A549 (cell line): ENCODE measurements around the gene PTPRN2. TPM values are rescaled to one million over a fixed set of nuclear protein-coding genes. Genes with fewer than 3 reads are reported as not detected.

Experiments
- ATAC-seq, 2 experiments: fragments of 200-7000 bp in 1 of 2; fragments of >200 bp in 1 of 2; cut with Nextera tagmentation in 1 of 2; cut with Tn5 transposase in 1 of 2; 3 replicates each; pipeline versions ENCODE4 v1.8.0 to v1.9.1; 2018 to 2020; ENCODE audit warnings: mild to moderate bottlenecking in 1 of 2, moderate library complexity in 1 of 2
- CTCF ChIA-PET: fragments of 300-600 bp; sonication (Branson Sonifier 250); formaldehyde crosslinking; extraction: SDS; loops from one replicate; lab custom pipeline; 2021; ENCODE audit warnings: antibody characterized with exemption, inconsistent platforms; lab: Yijun Ruan, JAX
- POLR2A ChIA-PET: fragments of 350-600 bp; formaldehyde crosslinking; extraction: SDS; loops from one replicate; lab custom pipeline; 2021; ENCODE audit warnings: antibody characterized with exemption, inconsistent platforms; lab: Yijun Ruan, JAX
- DNase-seq, 2 experiments: peaks; one replicate each; pipeline versions ENCODE4 v3.0.0 to v3.0.0-alpha.2; 2011 to 2016; ENCODE audit warnings: low read depth in 1 of 2, low spot score in 1 of 2
- FAIRE-seq: peaks from 2 replicates; lab custom pipeline; 2011; peaks lifted over from hg19 to GRCh38; lab: Jason Lieb, UNC
- H3K27ac ChIP-seq, 2 experiments: fragments of >200 bp; sonication (Bioruptor Twin); formaldehyde crosslinking; 3 replicates each; pipeline ENCODE4 v1.5.1; 2016 to 2017
- H3K4me1 ChIP-seq: fragments of >200 bp; sonication (Bioruptor Twin); formaldehyde crosslinking; 3 replicates; pipeline ENCODE4 v1.6.1; 2016
- H3K4me2 ChIP-seq: fragments of >200 bp; sonication (Bioruptor Twin); formaldehyde crosslinking; 3 replicates; pipeline ENCODE4 v1.6.1; 2016
- H3K4me3 ChIP-seq: fragments of >200 bp; sonication (Bioruptor Twin); formaldehyde crosslinking; 3 replicates; pipeline ENCODE4 v1.5.1; 2016
- H3K9me3 ChIP-seq: fragments of >200 bp; sonication (Bioruptor Twin); formaldehyde crosslinking; 3 replicates; pipeline ENCODE4 v1.6.1; 2016
- CBX2 ChIP-seq: fragments of 200-600 bp; sonication (generic); IDR thresholded peaks from 2 replicates; pipeline ENCODE4 v1.6.1; 2016; ENCODE audit warnings: low read depth, mild to moderate bottlenecking, borderline replicate concordance
- CBX8 ChIP-seq: fragments of 200-600 bp; sonication (generic); IDR thresholded peaks from 2 replicates; pipeline ENCODE4 v1.6.1; 2016
- CEBPB ChIP-seq, 2 experiments: fragments of >200 bp in 1 of 2; sonication (Bioruptor Twin) in 1 of 2; formaldehyde crosslinking in 1 of 2; IDR thresholded peaks; 2 replicates each; pipeline ENCODE4 v1.6.1; 2012 to 2016
- CHD2 ChIP-seq: fragments of 150-350 bp; IDR thresholded peaks from 2 replicates; pipeline ENCODE4 v1.6.1; 2014; ENCODE audit warnings: low read length; ENCODE audit not compliant: partially characterized antibody
- EP300 ChIP-seq, 2 experiments: fragments of >200 bp; sonication (Bioruptor Twin); formaldehyde crosslinking; IDR thresholded peaks; 2 replicates in 1 of 2; 3 replicates in 1 of 2; pipeline ENCODE4 v1.6.1; 2016 to 2017
- FOSB ChIP-seq: fragments of 250-450 bp; sonication (Bioruptor Pico); IDR thresholded peaks from 2 replicates; pipeline ENCODE4 v1.5.0; 2020; ENCODE audit warnings: mild to moderate bottlenecking, moderate library complexity
- HES2 ChIP-seq: fragments of >200 bp; sonication (Bioruptor Twin); formaldehyde crosslinking; IDR thresholded peaks from 2 replicates; pipeline ENCODE4 v1.6.1; 2016
- HEYL ChIP-seq: fragments of 250-450 bp; sonication (Bioruptor Pico); IDR thresholded peaks from 2 replicates; pipeline ENCODE4 v1.8.0; 2021; ENCODE audit warnings: mild to moderate bottlenecking, moderate library complexity
- HMGXB4 ChIP-seq: fragments of 250-450 bp; sonication (Bioruptor Pico); IDR thresholded peaks from 2 replicates; pipeline ENCODE4 v1.5.0; 2021; ENCODE audit warnings: mild to moderate bottlenecking, moderate library complexity, borderline replicate concordance
- HOXB13 ChIP-seq: fragments of 250-450 bp; sonication (Bioruptor Pico); IDR thresholded peaks from 2 replicates; pipeline ENCODE4 v1.5.0; 2020; ENCODE audit warnings: low read depth, mild to moderate bottlenecking, moderate library complexity
- HOXB5 ChIP-seq: fragments of 250-450 bp; sonication (Bioruptor Pico); IDR thresholded peaks from 2 replicates; pipeline ENCODE4 v1.5.0; 2020; ENCODE audit warnings: mild to moderate bottlenecking, moderate library complexity
- KDM1A ChIP-seq: fragments of 200-600 bp; sonication (generic); IDR thresholded peaks from 2 replicates; pipeline ENCODE4 v1.6.1; 2016; ENCODE audit warnings: low read depth, mild to moderate bottlenecking
- MAFK ChIP-seq: fragments of 450-650 bp; IDR thresholded peaks from 2 replicates; pipeline ENCODE4 v1.6.1; 2014; ENCODE audit not compliant: partially characterized antibody
- NR3C1 ChIP-seq: fragments of >200 bp; sonication (Bioruptor Twin); formaldehyde crosslinking; IDR thresholded peaks from 3 replicates; pipeline ENCODE4 v1.6.1; 2017
- PHF8 ChIP-seq: fragments of 200-600 bp; sonication (generic); IDR thresholded peaks from 2 replicates; pipeline ENCODE4 v1.6.1; 2016; ENCODE audit warnings: low read depth, mild to moderate bottlenecking, antibody characterized with exemption, moderate library complexity, borderline replicate concordance
- POLR2A ChIP-seq: IDR thresholded peaks from 2 replicates; pipeline ENCODE4 v1.6.1; 2012; ENCODE audit warnings: mild to moderate bottlenecking, low read length
- POLR2AphosphoS2 ChIP-seq: conservative IDR thresholded peaks from 2 replicates; pipeline ENCODE4 v1.6.1; 2012; ENCODE audit warnings: low read length, improper control_type of control experiment, inconsistent platforms
- RAD21 ChIP-seq, 2 experiments: fragments of >200 bp in 1 of 2; sonication (Bioruptor Twin) in 1 of 2; formaldehyde crosslinking in 1 of 2; IDR thresholded peaks in 1 of 2; conservative IDR thresholded peaks in 1 of 2; 2 replicates in 1 of 2; 3 replicates in 1 of 2; pipeline ENCODE4 v1.6.1; 2012 to 2018; ENCODE audit warnings: inconsistent platforms in 1 of 2
- RFX5 ChIP-seq: fragments of 450-650 bp; IDR thresholded peaks from 2 replicates; pipeline ENCODE4 v1.7.1; 2014; ENCODE audit warnings: antibody characterized with exemption, mild to moderate bottlenecking, moderate library complexity
- RNF2 ChIP-seq: fragments of 200-600 bp; sonication (generic); IDR thresholded peaks from 2 replicates; pipeline ENCODE4 v1.6.1; 2016; ENCODE audit warnings: low read depth, mild to moderate bottlenecking, antibody characterized with exemption, moderate library complexity, borderline replicate concordance
- SREBF2 ChIP-seq: fragments of 450-650 bp; IDR thresholded peaks from 2 replicates; pipeline ENCODE4 v1.6.1; 2014; ENCODE audit warnings: mild to moderate bottlenecking, moderate library complexity
- TFCP2L1 ChIP-seq: fragments of 250-450 bp; sonication (Bioruptor Pico); IDR thresholded peaks from 2 replicates; pipeline ENCODE4 v1.5.0; 2021; ENCODE audit warnings: mild to moderate bottlenecking
- ZC3H11A ChIP-seq: fragments of 450-650 bp; IDR thresholded peaks from 2 replicates; pipeline ENCODE4 v1.6.1; 2014; ENCODE audit warnings: antibody characterized with exemption, mild to moderate bottlenecking
- ZFP36 ChIP-seq: fragments of 450-650 bp; IDR thresholded peaks from 2 replicates; pipeline ENCODE4 v1.6.1; 2014; ENCODE audit warnings: borderline replicate concordance; ENCODE audit not compliant: partially characterized antibody
- ZNF302 ChIP-seq: fragments of 250-450 bp; sonication (Bioruptor Pico); IDR thresholded peaks from 2 replicates; pipeline ENCODE4 v1.9.0; 2021; ENCODE audit warnings: inconsistent platforms, mild to moderate bottlenecking, moderate library complexity
- ZSCAN20 ChIP-seq: fragments of 250-450 bp; sonication (Bioruptor Pico); IDR thresholded peaks from 2 replicates; pipeline ENCODE4 v1.8.0; 2022; ENCODE audit warnings: mild to moderate bottlenecking, moderate library complexity
- WGBS: methylation state at CpG from one replicate; pipeline ENCODE4 v1.1.6; 2017; ENCODE audit errors: missing lambda C conversion rate; 5-methylcytosine and 5-hydroxymethylcytosine counted together
- polyA plus RNA-seq, 4 experiments: library from polyadenylated mRNA; depleted of rRNA in 3 of 4; stranded (reverse); fragments of >200 nt; fragmentation: RNase III in 1 of 4; extraction: RNeasy Plus Mini Kit Qiagen cat#74134 plus additional on column Dnase treatment in 1 of 4; gene quantifications; 2 replicates in 3 of 4; 3 replicates in 1 of 4; pipeline ENCODE4 v1.2.3, GENCODE V29; 2011 to 2017

PTPRN2 gene
- polyA plus RNA-seq, 2 of the 4 experiments (the other 2 are of a cell fraction) = 0.41 to 1.2 TPM

- no peak for DNase-seq
- Histone ChIP-seq H3K9me3 (0 out of 3 replicates have a peak, but pooled peaks cover 5% of the 10 kb centered on the region), H3K4me1 (no peaks in the 10 kb centered on the region)
- TF ChIP-seq EP300 (IDR thresholded peaks at IDR 0.05) = no peak
- no peak for TF ChIP-seq POLR2A
- TF ChIP-seq, all 56 proteins: peak for 0
- H3K4me2 ChIP-seq = no peak overlapping the region
- FAIRE-seq = no peak
- ChIA-PET CTCF (no interaction called here), POLR2A (no interaction called here)
- ATAC-seq = no peak
- no peak overlapping the region for H3K4me3 ChIP-seq
- no peak overlapping the region for H3K27ac ChIP-seq
- 29% methylated on average over 4 of the region's 4 CpGs for WGBS
These were observed 284.5 kb downstream of the PTPRN2 start for GRCh38 chr7:158303121-158303520.

GRCh38 chr7:158302274-158303070 is 285.2 kb downstream of the PTPRN2 start:
- Histone ChIP-seq H3K4me3 (no peak overlapping the region), H3K4me2 (no peak overlapping the region), H3K9me3 (0 out of 3 replicates have a peak, but pooled peaks cover under 1% of the 10 kb centered on the region), H3K4me1 (no peaks in the 10 kb centered on the region), H3K27ac (no peak overlapping the region)
- DNase-seq (no peak), ATAC-seq (no peak), FAIRE-seq (no peak)
- 51% methylated on average over 14 of the region's 14 CpGs for WGBS
- ChIA-PET POLR2A (no interaction called here), CTCF (interaction anchor here (1.0 kb wide), 1 partner anchor 7 kb away, joined by 3 read pairs; no protein-coding TSS in a partner anchor)
- TF ChIP-seq CBX2 = no peak
- no peak for TF ChIP-seq RFX5
- TF ChIP-seq ZSCAN20 (CRISPR knock-in tag) = no peak
- TF ChIP-seq TFCP2L1 (CRISPR knock-in tag) = no peak
- TF ChIP-seq CEBPB (IDR thresholded peaks at IDR 0.05) = no peak

- 26% methylated on average over 10 of the region's 10 CpGs for WGBS
- DNase-seq = no peak
These were observed 286.4 kb downstream of the PTPRN2 start for GRCh38 chr7:158301207-158301606.

GRCh38 chr7:158300427-158300826 is 287.2 kb downstream of the PTPRN2 start:
- WGBS = 63% methylated on average over 14 of the region's 16 CpGs
- CTCF ChIA-PET = no interaction called here
- POLR2A ChIA-PET = no interaction called here
- DNase-seq (no peak), ATAC-seq (no peak), FAIRE-seq (no peak)
- Histone ChIP-seq H3K4me1 (no peaks in the 10 kb centered on the region), H3K4me3 (no peak overlapping the region), H3K9me3 (no peaks in the 10 kb centered on the region), H3K4me2 (no peak overlapping the region), H3K27ac (no peak overlapping the region)
- no peak for TF ChIP-seq SREBF2
- TF ChIP-seq MAFK = no peak
- TF ChIP-seq CHD2 = no peak
- no peak for TF ChIP-seq NR3C1
- TF ChIP-seq HMGXB4 = no peak
- no peak for TF ChIP-seq PHF8
- TF ChIP-seq ZNF302 = no peak
- no peak for TF ChIP-seq POLR2AphosphoS2
- no peak for TF ChIP-seq ZC3H11A
- TF ChIP-seq RNF2 = no peak
- no peak for TF ChIP-seq FOSB (CRISPR knock-in tag)
- TF ChIP-seq ZFP36 = no peak

More at GRCh38 chr7:158301207-158301606, 286.4 kb downstream of the PTPRN2 start:
- no peak for FAIRE-seq
- POLR2A ChIA-PET = no interaction called here
- H3K9me3 ChIP-seq = no peaks in the 10 kb centered on the region
- ATAC-seq = no peak
- CTCF ChIA-PET = interaction anchor here (1.0 kb wide), 1 partner anchor 9 kb away, joined by 3 read pairs; no protein-coding TSS in a partner anchor
- no peak overlapping the region for H3K27ac ChIP-seq
- no peak overlapping the region for H3K4me3 ChIP-seq
- no peaks in the 10 kb centered on the region for H3K4me1 ChIP-seq
- TF ChIP-seq ZNF302 = no peak
- no peak for TF ChIP-seq CBX8
- no peak for TF ChIP-seq RNF2
- TF ChIP-seq RAD21 (conservative IDR thresholded peaks at IDR 0.05 in 1 of 2, IDR thresholded peaks at IDR 0.05 in 1 of 2) = no peak
- no peak for TF ChIP-seq HES2
- no peak for TF ChIP-seq CEBPB (IDR thresholded peaks at IDR 0.05)
- no peak for TF ChIP-seq KDM1A
- no peak for TF ChIP-seq HMGXB4
- TF ChIP-seq HOXB5 (CRISPR knock-in tag) = no peak
- TF ChIP-seq ZC3H11A = no peak
- no peak for TF ChIP-seq HEYL (CRISPR knock-in tag)
- TF ChIP-seq HOXB13 (CRISPR knock-in tag) = no peak
- no peak for TF ChIP-seq POLR2A
- no peak for TF ChIP-seq ZSCAN20 (CRISPR knock-in tag)
- H3K4me2 ChIP-seq = no peak overlapping the region
